MG63 (cell line): Measurements from ENCODE around the gene NOXA1. TPM values are rescaled to one million over a fixed set of nuclear protein-coding genes. Genes with fewer than 3 reads are reported as not detected.
"Not testable (repeated sequence)": the region's sequence is repeated elsewhere in the genome, so short reads cannot be mapped to it uniquely, and the experiment has no call there.

Experiments used
- DNase-seq: peaks from one replicate; pipeline ENCODE4 v3.0.0-alpha.2; 2020
- H3K27me3 ChIP-seq: fragments of 250-450 bp; sonication (Bioruptor Pico); 2 replicates; pipeline ENCODE4 v1.5.1; 2020; ENCODE audit warnings: mild to moderate bottlenecking, moderate library complexity
- H3K36me3 ChIP-seq: fragments of 250-450 bp; sonication (Bioruptor Pico); 2 replicates; pipeline ENCODE4 v1.5.1; 2020; ENCODE audit warnings: mild to moderate bottlenecking, moderate library complexity
- H3K4me3 ChIP-seq: fragments of 250-450 bp; sonication (Bioruptor Pico); 2 replicates; pipeline ENCODE4 v1.5.1; 2020; ENCODE audit warnings: mild to moderate bottlenecking, moderate library complexity
- H3K9me3 ChIP-seq: fragments of 250-450 bp; sonication (Bioruptor Pico); 2 replicates; pipeline ENCODE4 v1.5.1; 2020; ENCODE audit warnings: mild to moderate bottlenecking, moderate library complexity
- total RNA-seq: library from RNA; depleted of rRNA; stranded (reverse); fragments of >200 nt; shearing (Covaris generic); gene quantifications from 2 replicates; pipeline ENCODE4 v1.2.3, GENCODE V29; 2014; ENCODE audit warnings: low replicate concordance

NOXA1 gene
- total RNA-seq, 1 experiment from 2014 or later = not detected

DNA sequence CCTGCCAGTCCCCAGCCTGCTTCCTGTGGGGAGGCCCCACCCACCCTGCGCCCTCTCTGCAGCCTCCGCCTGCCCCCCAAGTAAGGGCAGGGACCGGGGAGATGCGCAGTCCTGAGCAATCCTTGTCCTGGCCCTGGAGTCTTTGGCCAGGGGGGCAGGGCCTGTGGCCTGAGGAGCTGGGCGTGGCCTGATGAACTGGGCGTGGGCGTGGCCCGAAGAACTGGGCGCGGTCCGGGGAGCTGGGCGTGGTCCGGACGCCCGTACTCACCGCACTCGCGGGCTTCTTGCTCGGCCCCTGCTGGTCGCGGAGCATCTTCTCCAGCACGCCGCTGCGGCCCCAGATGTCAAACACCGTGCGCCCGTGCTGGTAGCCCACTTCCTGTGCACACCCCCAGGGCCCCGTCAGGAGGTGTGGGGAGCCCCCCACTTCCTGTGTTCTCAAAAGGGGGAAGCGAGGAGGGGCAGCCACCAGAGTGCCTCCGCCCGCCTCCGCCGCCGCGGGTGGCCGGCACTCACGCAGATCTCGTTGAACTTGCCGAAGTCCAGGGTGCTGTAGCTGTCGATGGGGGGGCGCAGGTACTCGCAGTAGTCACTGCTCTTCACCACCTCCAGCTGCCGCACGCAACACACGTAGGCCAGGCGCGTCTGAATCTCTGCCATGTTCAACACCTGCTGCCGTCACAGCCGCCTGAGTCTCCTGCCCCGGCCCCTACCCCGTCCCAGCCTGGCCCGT is 38.6 kb downstream of the NOXA1 start:
- no peak overlapping the region for H3K4me3 ChIP-seq
- H3K36me3 ChIP-seq = peaks cover 4% of the 10 kb centered on the region
- H3K9me3 ChIP-seq = no peaks in the 10 kb centered on the region
- no peak for DNase-seq
- no peaks in the 10 kb centered on the region for H3K27me3 ChIP-seq

DNA sequence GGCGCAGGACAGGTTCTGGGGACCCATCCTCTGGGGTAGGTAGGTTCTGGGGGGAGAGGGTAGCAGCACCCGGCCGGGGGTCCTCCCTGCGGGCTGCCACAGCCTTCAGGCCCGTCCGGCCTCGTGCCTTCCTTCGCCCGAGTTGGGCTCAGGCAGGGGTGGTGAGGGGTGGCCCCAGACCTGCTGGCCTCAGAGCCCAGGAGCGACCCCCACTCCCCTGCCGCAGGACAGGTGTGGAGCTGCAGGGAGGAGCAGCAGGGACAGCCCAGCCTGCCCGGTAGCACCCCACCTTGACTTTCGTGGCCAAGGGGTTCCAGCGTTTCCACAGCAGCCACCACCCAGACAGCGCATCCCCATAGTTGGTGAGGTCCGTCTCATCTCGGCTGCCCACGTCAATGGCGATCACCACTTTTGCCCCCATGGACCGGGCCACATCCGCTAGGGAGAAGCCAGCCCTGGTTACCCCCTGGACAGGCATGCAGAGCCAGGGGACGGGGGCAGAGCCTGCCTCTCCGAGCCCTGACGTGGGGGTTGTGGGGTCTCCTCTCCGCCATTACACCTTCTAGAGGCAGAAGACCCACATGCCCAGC is 39.3 kb downstream of the NOXA1 start:
- Histone ChIP-seq H3K27me3 (no peaks in the 10 kb centered on the region), H3K9me3 (no peaks in the 10 kb centered on the region), H3K4me3 (no peak overlapping the region), H3K36me3 (no peaks in the 10 kb centered on the region)
- no peak for DNase-seq

DNA sequence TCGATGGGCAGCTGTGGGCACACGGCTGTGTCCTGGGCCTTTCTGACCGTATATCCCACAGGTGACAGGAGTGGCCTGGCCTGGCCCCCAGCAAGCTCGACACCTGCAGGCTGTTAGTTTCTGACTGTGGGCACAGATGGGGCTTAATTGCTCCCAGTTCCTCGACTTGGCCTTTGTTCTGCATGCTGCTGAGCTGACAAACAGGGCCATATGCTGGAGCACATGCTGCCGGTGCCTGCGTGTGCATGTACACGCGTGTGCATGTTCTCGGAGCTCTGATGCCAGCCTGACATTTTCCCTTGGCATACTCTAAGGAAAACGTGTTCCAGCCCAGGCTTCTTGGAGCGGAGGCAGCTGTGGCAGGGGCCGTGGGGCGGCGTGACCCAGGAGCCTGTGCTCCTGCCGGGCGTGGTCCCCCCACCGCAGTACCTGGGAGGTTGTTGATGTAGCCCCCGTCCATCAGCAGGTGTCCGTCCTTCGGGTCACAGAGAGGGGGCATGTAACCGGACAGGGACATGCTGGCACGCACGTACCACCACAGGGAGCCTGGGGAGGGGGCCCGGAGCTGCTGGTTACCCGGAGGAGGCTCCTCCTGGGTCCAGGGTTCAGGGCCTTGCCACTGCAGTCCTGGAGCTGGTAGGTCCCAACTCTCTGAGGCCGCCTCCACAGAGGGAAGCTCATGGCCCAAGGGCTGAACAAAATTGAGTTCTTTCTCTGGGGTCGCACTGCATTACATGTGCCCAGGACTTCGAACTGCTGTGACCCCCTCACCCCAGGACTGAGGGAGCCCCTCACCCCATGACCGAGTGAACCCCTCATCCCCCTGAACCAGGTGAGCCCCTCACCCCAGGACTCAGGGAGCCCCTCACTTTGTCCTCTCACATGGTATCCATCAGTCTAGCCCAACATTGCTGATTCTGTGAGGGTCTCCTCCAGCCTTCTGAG is 40.1 kb downstream of the NOXA1 start:
- Histone ChIP-seq H3K9me3 (no peaks in the 10 kb centered on the region), H3K27me3 (no peaks in the 10 kb centered on the region), H3K4me3 (no peak overlapping the region), H3K36me3 (no peaks in the 10 kb centered on the region)
- DNase-seq = no peak

DNA sequence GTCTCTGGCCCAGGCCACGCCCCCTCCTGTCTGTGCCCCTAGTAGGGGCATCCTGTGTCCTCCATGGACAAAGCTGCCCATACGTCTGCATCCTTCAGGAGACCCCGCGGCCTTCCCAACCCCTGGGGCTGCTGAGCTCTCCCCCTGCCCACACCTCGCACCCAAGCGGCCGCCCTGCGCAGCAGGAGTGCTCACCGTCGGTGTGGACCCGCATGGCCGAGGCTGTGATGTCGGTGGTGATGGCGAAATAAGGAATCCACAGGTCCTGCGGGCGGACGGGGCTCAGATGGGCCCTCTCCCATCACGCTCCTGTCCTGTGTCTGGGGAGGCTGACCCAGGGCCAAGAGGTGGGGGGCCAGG is 40.7 kb downstream of the NOXA1 start:
- Histone ChIP-seq H3K36me3 (no peaks in the 10 kb centered on the region), H3K27me3 (no peaks in the 10 kb centered on the region), H3K9me3 (no peaks in the 10 kb centered on the region), H3K4me3 (no peak overlapping the region)
- DNase-seq = no peak

DNA sequence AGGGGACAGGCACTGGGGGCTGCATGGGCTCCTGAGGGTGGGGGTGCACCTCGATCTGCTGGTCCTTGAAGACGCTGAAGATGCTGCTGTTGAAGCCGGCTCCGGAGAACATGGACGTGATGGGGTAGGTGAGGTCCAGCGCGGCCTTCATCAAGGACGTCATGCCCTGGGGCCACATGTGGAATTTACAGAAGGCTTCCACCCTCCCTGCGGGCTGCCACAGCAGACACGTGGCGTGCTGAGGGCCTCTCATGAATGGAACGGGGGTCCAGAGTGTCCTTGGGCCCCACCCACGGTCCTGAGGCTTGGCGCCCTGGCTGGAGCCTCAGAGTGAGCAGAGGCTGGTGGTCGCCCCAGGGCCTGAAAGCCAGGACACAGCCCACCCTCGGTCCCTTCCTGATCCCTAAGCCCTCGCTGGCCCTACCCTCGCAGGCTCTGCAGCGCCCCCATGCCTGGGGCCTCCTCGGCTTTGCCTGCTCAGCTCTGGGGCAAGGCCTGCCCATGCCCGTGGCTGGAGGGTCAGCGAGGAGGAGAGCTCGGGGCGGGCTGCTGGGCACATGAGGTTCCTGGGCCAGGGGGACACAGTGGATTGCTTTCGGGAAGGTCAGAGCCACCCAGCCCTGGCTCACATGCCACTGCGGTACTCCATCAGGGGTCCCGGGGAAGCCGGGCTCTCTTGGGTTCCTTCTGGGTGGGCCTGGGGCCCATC is 41.3 kb downstream of the NOXA1 start:
- no peaks in the 10 kb centered on the region for H3K27me3 ChIP-seq
- H3K9me3 ChIP-seq = no peaks in the 10 kb centered on the region
- no peaks in the 10 kb centered on the region for H3K36me3 ChIP-seq
- no peak overlapping the region for H3K4me3 ChIP-seq
- no peak for DNase-seq

DNA sequence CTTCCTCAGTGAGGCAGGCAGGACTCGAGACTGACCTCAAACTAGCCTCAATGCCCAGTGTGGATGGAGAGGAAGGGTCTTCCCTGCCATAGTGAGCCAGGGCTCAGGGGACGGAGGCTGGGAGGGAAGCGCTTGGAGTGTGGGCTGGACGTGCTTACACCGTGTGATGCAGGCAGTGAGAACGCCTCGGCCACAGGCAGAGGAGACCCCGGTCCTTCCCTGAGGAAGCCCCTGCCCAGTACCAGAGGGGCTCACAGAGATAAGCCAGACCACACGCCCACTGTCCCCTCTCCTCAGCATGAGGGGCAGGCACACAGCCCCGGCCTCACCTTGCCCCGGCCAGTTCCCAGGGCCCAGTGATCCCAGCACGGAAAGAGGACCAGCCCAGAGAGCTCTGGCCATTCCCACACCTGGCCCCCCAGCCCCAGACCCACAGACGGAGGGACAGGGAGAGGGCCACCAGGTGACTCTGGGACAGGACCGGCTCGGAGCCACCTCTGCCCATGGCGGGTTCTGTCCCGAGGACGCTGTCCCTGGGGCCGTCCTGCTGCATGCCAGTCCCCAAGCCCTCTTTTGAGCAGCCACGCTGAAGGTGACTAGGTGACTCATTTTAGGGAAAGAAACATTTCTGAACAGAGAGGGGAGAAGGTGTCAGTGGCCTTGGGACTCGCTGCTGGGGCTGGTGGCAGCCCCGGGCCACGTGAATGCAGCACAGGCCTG is 42.0 kb downstream of the NOXA1 start:
- Histone ChIP-seq H3K4me3 (no peak overlapping the region), H3K9me3 (no peaks in the 10 kb centered on the region), H3K36me3 (no peaks in the 10 kb centered on the region), H3K27me3 (no peaks in the 10 kb centered on the region)
- DNase-seq = no peak

DNA sequence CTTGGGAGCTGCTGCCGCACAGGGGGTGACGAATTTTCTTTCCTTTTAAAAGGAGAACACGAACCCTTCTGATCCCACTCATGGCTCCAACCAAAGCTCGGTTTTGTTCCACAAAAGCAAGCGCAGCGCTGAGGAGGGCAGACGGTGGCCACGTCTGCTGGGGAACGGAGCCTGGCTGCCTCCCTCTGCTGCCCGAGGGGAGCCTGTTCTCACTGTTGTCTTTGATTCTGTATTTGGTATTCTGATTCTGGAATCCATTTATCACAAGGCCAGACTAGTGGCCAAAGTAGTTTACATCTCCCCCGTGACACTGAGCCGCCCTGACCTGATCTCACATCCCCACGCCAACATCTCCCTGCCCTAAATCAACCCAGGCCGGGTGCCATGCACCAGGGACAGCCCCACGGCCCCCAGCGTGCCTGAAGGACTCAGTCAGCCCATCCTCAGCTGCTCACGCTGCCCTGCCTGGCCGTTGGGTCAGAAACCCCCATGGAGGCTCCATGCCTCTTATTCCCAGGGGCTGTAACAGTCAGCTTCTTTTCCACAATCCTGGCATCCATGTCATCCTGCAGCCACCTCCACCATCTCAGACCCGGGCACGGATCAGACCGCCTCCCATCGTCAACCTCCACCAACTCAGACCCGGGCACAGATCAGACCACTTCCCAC is 42.7 kb downstream of the NOXA1 start:
- H3K27me3 ChIP-seq = no peaks in the 10 kb centered on the region
- H3K9me3 ChIP-seq = no peaks in the 10 kb centered on the region
- no peak for DNase-seq
- no peaks in the 10 kb centered on the region for H3K36me3 ChIP-seq
- no peak overlapping the region for H3K4me3 ChIP-seq

DNA sequence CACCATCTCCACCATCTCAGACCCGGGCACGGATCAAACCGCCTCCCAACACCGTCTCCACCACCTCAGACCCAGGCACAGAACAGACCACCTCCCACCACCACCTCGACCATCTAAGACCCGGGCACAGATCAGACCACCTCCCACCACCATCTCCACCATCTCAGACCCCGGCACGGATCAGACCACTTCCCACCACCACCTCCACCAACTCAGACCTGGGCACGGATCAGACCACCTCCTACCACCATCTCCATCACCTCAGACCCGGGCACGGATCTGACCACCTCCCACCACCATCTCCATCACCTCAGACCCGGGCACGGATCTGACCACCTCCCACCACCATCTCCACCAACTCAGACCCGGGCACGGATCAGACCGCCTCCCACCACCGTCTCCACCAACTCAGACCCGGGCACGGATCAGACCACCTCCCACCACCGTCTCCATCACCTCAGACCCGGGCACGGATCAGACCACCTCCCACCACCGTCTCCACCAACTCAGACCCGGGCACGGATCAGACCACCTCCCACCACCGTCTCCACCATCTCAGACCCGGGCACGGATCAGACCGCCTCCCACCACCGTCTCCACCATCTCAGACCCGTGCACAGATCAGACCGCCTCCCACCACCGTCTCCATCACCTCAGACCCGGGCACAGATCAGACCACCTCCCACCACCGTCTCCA is 43.3 kb downstream of the NOXA1 start:
- DNase-seq, H3K9me3 ChIP-seq, H3K27me3 ChIP-seq, H3K4me3 ChIP-seq, H3K36me3 ChIP-seq: not testable (repeated sequence)

DNA sequence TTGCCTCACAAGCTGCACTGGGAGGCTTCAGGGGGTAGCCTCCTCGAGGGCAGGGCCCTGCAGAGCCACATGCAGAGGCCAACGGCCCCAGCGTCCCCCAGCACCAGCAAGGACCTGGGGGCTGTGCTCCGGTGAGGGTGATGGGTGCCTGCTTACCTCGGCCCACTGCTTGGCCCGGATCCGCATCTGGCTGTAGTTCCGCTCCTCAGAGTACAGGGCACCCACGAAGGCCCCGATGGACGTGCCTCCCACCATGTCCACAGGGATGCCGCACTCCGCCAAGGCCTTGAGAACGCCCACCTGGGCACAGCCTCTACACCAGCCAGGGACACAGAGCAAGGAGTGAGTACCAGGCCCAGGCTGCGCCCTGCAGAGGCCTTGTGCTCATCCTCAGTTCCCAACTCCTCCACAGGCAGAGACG is 44.0 kb downstream of the NOXA1 start:
- no peaks in the 10 kb centered on the region for H3K36me3 ChIP-seq
- no peak overlapping the region for H3K4me3 ChIP-seq
- no peaks in the 10 kb centered on the region for H3K27me3 ChIP-seq
- H3K9me3 ChIP-seq = no peaks in the 10 kb centered on the region
- DNase-seq = no peak

DNA sequence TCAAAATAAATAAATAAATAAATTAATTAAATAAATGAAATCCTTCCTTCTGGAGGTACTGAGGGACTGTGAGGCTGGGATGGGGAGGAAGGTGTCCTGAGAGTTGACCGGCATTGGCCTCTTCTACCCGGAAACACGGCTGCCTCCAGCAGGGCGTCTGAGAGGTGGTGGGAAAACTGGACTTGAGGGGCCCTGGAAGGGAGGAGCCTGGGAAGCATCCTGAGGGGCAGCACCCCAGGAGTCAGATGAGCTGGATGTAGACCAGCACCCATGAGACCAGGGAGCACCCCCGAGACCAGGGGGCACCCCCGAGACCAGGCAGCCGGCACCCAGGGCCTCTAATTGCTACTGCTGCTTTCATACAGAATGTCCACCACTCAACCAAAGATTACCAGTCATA is 44.7 kb downstream of the NOXA1 start:
- H3K4me3 ChIP-seq = no peak overlapping the region
- H3K9me3 ChIP-seq = no peaks in the 10 kb centered on the region
- no peak for DNase-seq
- H3K36me3 ChIP-seq = no peaks in the 10 kb centered on the region
- H3K27me3 ChIP-seq = no peaks in the 10 kb centered on the region

DNA sequence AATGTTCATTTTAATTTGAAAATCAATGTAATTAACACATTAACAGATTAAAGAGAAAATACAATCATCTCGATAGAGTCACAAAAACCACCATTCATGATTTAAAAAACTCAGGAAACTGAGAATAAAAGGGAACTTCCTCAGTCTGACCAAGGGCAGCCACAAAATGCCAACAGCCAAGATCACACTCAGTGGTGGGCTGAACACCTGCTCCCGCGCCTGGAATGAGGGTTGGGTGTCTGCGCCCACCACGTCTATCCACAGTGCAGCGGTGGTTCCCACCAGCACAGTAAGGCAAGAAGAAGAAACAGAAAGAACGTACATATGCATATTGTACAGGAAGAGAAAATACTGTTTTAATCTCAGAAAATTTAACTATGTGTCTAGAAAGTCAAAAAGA is 47.6 kb downstream of the NOXA1 start:
- Histone ChIP-seq H3K4me3 (no peak overlapping the region), H3K9me3 (peaks cover 2% of the 10 kb centered on the region; the same call in 1 of the 2 replicates)
- DNase-seq = no peak

DNA sequence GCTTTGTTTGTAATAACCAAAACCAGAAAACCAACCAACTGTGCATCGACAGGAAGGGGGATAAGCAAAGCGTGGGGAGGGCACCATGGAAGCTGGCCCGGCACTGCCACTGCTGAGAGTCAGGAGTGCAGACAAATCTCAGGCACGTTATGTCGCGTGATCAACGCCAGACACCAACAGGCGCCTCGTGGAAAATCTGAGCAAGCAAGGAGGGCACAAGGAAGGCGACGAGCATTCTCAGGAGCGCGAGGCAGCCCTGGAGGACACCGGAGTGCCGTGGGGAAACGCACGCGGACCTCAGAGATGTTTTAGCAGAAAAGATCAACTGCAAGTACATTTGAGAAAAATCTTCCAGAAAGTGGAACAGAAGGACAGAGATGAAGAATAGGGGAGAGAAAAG is 51.1 kb downstream of the NOXA1 start:
- Histone ChIP-seq H3K4me3 (no peak overlapping the region), H3K9me3 (peaks cover 4% of the 10 kb centered on the region; the same call in 1 of the 2 replicates), H3K27me3 (no peaks in the 10 kb centered on the region), H3K36me3 (no peaks in the 10 kb centered on the region)
- DNase-seq = no peak

More for the DNA sequence above, 47.6 kb downstream of the NOXA1 start:
- Histone ChIP-seq H3K36me3 (no peaks in the 10 kb centered on the region), H3K27me3 (no peaks in the 10 kb centered on the region)

DNA sequence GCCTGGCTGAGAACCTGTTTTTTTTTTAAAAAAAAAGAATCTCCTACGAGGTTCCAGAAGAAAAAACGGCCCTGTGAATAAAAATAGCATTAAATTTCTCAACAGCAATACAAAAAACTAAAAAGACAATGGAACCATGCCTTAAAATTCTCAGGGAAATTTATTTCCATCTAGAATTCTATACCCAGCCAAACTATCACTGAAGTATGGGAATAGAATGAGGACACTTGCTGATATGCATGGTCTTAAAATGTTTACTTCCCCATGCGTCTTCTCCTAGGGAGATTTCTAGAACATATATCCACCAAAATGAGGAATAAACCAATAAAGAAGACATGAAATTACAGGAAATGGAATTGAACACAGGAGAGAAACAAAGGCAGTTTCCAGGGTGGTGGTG is 52.5 kb downstream of the NOXA1 start:
- H3K4me3 ChIP-seq = no peak overlapping the region
- no peaks in the 10 kb centered on the region for H3K27me3 ChIP-seq
- no peak for DNase-seq
- peaks cover 4% of the 10 kb centered on the region; the same call in 1 of the 2 replicates for H3K9me3 ChIP-seq
- no peaks in the 10 kb centered on the region for H3K36me3 ChIP-seq

DNA sequence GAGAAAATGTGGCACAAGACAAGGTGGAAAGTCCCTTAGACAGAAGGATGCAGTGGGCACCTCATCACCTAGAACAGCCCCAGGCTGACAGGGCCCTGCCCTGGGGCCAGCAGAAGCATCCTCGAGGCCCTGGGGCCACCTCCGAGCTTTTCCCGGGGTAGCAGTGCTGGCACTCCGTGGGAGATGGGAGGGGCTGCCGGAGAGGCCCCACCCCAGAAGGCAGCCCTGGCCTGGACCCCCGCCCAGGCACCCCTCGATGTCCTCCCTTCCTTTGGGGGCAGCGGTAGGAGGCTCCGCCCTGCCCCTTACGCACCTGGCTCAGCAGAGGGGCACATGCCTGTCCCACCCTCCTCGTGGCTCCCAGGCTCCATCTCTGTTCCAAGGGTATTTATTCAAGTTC is 53.7 kb downstream of the NOXA1 start:
- no peak for DNase-seq
- H3K36me3 ChIP-seq = no peaks in the 10 kb centered on the region
- no peak overlapping the region for H3K4me3 ChIP-seq
- H3K27me3 ChIP-seq = no peaks in the 10 kb centered on the region
- peaks cover 4% of the 10 kb centered on the region; the same call in 1 of the 2 replicates for H3K9me3 ChIP-seq
